Measurements from ENCODE around the gene HSPA1L. TPM values are rescaled to one million over a fixed set of nuclear protein-coding genes. Genes with fewer than 3 reads are reported as not detected.
"Not testable (repeated sequence)": the region's sequence is repeated elsewhere in the genome, so short reads cannot be mapped to it uniquely, and the experiment has no call there.

HSPA1L gene
- total and polyA plus RNA-seq, 4 donors = 0.27 to 0.79 (median 0.47) TPM

GRCh38 chr6:31827286-31828079, 12.4 kb upstream of the HSPA1L start, which contains the start of gene HSPA1B (continued):
- TF ChIP-seq, protein P1, sequence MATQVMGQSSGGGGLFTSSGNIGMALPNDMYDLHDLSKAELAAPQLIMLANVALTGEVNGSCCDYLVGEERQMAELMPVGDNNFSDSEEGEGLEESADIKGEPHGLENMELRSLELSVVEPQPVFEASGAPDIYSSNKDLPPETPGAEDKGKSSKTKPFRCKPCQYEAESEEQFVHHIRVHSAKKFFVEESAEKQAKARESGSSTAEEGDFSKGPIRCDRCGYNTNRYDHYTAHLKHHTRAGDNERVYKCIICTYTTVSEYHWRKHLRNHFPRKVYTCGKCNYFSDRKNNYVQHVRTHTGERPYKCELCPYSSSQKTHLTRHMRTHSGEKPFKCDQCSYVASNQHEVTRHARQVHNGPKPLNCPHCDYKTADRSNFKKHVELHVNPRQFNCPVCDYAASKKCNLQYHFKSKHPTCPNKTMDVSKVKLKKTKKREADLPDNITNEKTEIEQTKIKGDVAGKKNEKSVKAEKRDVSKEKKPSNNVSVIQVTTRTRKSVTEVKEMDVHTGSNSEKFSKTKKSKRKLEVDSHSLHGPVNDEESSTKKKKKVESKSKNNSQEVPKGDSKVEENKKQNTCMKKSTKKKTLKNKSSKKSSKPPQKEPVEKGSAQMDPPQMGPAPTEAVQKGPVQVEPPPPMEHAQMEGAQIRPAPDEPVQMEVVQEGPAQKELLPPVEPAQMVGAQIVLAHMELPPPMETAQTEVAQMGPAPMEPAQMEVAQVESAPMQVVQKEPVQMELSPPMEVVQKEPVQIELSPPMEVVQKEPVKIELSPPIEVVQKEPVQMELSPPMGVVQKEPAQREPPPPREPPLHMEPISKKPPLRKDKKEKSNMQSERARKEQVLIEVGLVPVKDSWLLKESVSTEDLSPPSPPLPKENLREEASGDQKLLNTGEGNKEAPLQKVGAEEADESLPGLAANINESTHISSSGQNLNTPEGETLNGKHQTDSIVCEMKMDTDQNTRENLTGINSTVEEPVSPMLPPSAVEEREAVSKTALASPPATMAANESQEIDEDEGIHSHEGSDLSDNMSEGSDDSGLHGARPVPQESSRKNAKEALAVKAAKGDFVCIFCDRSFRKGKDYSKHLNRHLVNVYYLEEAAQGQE (IDR thresholded peaks at IDR 0.05) = peak; percentile 96
- TF ChIP-seq JUND (IDR thresholded peaks at IDR 0.05) (peak; percentile 48 to 56), HNF4G (IDR thresholded peaks at IDR 0.05) (no peak)

- peak; percentile 76 for DNase-seq (ENCODE audit: low spot score)
- TF ChIP-seq EGR1 (IDR thresholded peaks at IDR 0.05; ENCODE audit: low read depth in 2 of 2) (no peak), FOXA2 (IDR thresholded peaks at IDR 0.05) (peak; percentile 4), GABPA (IDR thresholded peaks at IDR 0.05 in 1 of 2, conservative IDR thresholded peaks at IDR 0.05 in 1 of 2) (peak in 1 of 2 donors; percentile 5), HNF4A (conservative IDR thresholded peaks at IDR 0.05) (no peak)
- TF ChIP-seq, protein P2, sequence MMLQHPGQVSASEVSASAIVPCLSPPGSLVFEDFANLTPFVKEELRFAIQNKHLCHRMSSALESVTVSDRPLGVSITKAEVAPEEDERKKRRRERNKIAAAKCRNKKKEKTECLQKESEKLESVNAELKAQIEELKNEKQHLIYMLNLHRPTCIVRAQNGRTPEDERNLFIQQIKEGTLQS (IDR thresholded peaks at IDR 0.05) = no peak
- peaks cover 0 to 18% (median 6%) of the 10 kb centered on the region in 4 donors for H3K4me1 ChIP-seq (ENCODE audit: control insufficient read depth in 4 of 4, insufficient read depth in 4 of 4, low read length in 3 of 4)
- no peaks in the 10 kb centered on the region for H3K27me3 ChIP-seq (ENCODE audit: control insufficient read depth in 4 of 4, insufficient read depth in 4 of 4, low read length in 3 of 4)
- WGBS = 38% methylated on average over 13 of the region's 13 CpGs
- peak overlapping the region; percentile 76 for H3K9ac ChIP-seq (ENCODE audit: low read depth in 1 of 2, low read length in 2 of 2)
- H3K4me3 ChIP-seq (ENCODE audit: low read depth in 1 of 3, low read length in 3 of 3) = peak overlapping the region in 2 of 3 donors; percentile 5 to 65
- peak overlapping the region; percentile 73 to 86 for H3K27ac ChIP-seq (ENCODE audit: low read depth in 1 of 2, low read length in 2 of 2)
- H3K9me3 ChIP-seq (ENCODE audit: control insufficient read depth in 4 of 4, low read length in 3 of 4) = no peaks in the 10 kb centered on the region
- no peaks in the 10 kb centered on the region for H3K36me3 ChIP-seq (ENCODE audit: control insufficient read depth in 4 of 4, insufficient read depth in 3 of 4, low read depth in 1 of 4, low read length in 3 of 4)
Measured at GRCh38 chr6:31826793-31827285, 11.8 kb upstream of the HSPA1L start.

GRCh38 chr6:31825553-31825952, 10.5 kb upstream of the HSPA1L start:
- Histone ChIP-seq H3K27ac (ENCODE audit: low read depth in 1 of 2, low read length in 2 of 2) (no peak overlapping the region), H3K27me3 (ENCODE audit: control insufficient read depth in 4 of 4, insufficient read depth in 4 of 4, low read length in 3 of 4) (no peaks in the 10 kb centered on the region), H3K4me1 (ENCODE audit: control insufficient read depth in 4 of 4, insufficient read depth in 4 of 4, low read length in 3 of 4) (peaks cover 2 to 19% (median 7%) of the 10 kb centered on the region in 4 donors), H3K9ac (ENCODE audit: low read depth in 1 of 2, low read length in 2 of 2) (no peak overlapping the region), H3K9me3 (ENCODE audit: control insufficient read depth in 4 of 4, low read length in 3 of 4) (no peaks in the 10 kb centered on the region), H3K4me3 (ENCODE audit: low read depth in 1 of 3, low read length in 3 of 3) (no peak overlapping the region), H3K36me3 (ENCODE audit: control insufficient read depth in 4 of 4, insufficient read depth in 3 of 4, low read depth in 1 of 4, low read length in 3 of 4) (no peaks in the 10 kb centered on the region)
- no peak for TF ChIP-seq EGR1 (IDR thresholded peaks at IDR 0.05; ENCODE audit: low read depth in 2 of 2)
- WGBS = 75% methylated on average over 4 of the region's 4 CpGs
- DNase-seq (ENCODE audit: low spot score) = no peak

GRCh38 chr6:31823592-31824196, 8.6 kb upstream of the HSPA1L start:
- not testable (repeated sequence) for H3K9me3 ChIP-seq (ENCODE audit: control insufficient read depth in 4 of 4, low read length in 3 of 4); DNase-seq (ENCODE audit: low spot score); H3K36me3 ChIP-seq (ENCODE audit: control insufficient read depth in 4 of 4, insufficient read depth in 3 of 4, low read depth in 1 of 4, low read length in 3 of 4); H3K9ac ChIP-seq (ENCODE audit: low read depth in 1 of 2, low read length in 2 of 2); H3K27me3 ChIP-seq (ENCODE audit: control insufficient read depth in 4 of 4, insufficient read depth in 4 of 4, low read length in 3 of 4); H3K27ac ChIP-seq (ENCODE audit: low read depth in 1 of 2, low read length in 2 of 2); H3K4me3 ChIP-seq (ENCODE audit: low read depth in 1 of 3, low read length in 3 of 3)
- 92% methylated on average over 9 of the region's 9 CpGs for WGBS
- H3K4me1 ChIP-seq (ENCODE audit: control insufficient read depth in 4 of 4, insufficient read depth in 4 of 4, low read length in 3 of 4) = peaks cover 7 to 25% (median 14%) of the 10 kb centered on the region in 4 donors
